ENCODE results near the gene BAK1. TPM values are rescaled to one million over a fixed set of nuclear protein-coding genes. Genes with fewer than 3 reads are reported as not detected.

BAK1 gene
- total and polyA plus RNA-seq, 2 of the 4 experiments (the other 2 are of a cell fraction): 12.0 to 19.0 TPM

- CTCF ChIA-PET: no interaction called here
- no TSS peak for BruUV-seq (replicated peaks)
- no peak for DNase-seq
Observed at GRCh38 chr6:33547499-33547898, 32.6 kb downstream of the BAK1 start.

More at GRCh38 chr6:33547499-33547898, 32.6 kb downstream of the BAK1 start:
- Histone ChIP-seq H3K4me1 (ENCODE audit: control insufficient read depth, insufficient read depth, low read length) (no peaks in the 10 kb centered on the region), H3K18ac (ENCODE audit: low read depth, low read length) (no peak overlapping the region), H3K27me3 (ENCODE audit: control insufficient read depth, insufficient read depth, low read length) (peaks cover 14% of the 10 kb centered on the region), H2BK15ac (ENCODE audit: low read depth, low read length) (no peak overlapping the region), H4K5ac (ENCODE audit: low read depth, low read length) (no peak overlapping the region), H3K79me1 (ENCODE audit: low read depth in 1 of 2, low read length in 2 of 2) (no peaks in the 10 kb centered on the region), H2BK120ac (ENCODE audit: low read depth, low read length) (no peak overlapping the region), H3K9me1 (ENCODE audit: insufficient read depth, low read length) (no peaks in the 10 kb centered on the region), H4K91ac (ENCODE audit: insufficient read depth, low read depth, low read length) (no peak overlapping the region), H3K56ac (ENCODE audit: extremely low read depth, insufficient read depth, low read length) (no peak overlapping the region), H3K23ac (ENCODE audit: low read depth, low read length) (no peak overlapping the region), H4K20me1 (ENCODE audit: insufficient read depth, low read length) (no peaks in the 10 kb centered on the region), H3K4me3 (ENCODE audit: insufficient read depth, low read depth, low read length) (no peak overlapping the region), H3K9me3 (ENCODE audit: control insufficient read depth, insufficient read depth, low read length) (no peaks in the 10 kb centered on the region), H2AK5ac (ENCODE audit: low read depth, low read length) (no peak overlapping the region), H3K9ac (ENCODE audit: low read depth, low read length) (no peak overlapping the region), H2BK20ac (ENCODE audit: low read depth, low read length) (no peak overlapping the region), H2AK9ac (replicated peaks; ENCODE audit: low read depth, low read length, poor library complexity) (no peak overlapping the region), H2AFZ (replicated peaks; ENCODE audit: low read length, poor library complexity) (peak overlapping the region; percentile 51), H3K36me3 (ENCODE audit: control insufficient read depth, insufficient read depth, low read length) (no peaks in the 10 kb centered on the region), H3K4ac (ENCODE audit: low read depth, low read length) (no peak overlapping the region), H3K27ac (ENCODE audit: insufficient read depth, low read length) (no peak overlapping the region), H3K4me2 (ENCODE audit: low read depth, low read length) (no peak overlapping the region), H2BK5ac (ENCODE audit: low read depth, low read length, poor library complexity, severe bottlenecking) (no peak overlapping the region), H3K14ac (replicated peaks; ENCODE audit: low read depth, low read length) (no peak overlapping the region), H4K8ac (ENCODE audit: low read depth in 2 of 2, low read length in 2 of 2) (no peak overlapping the region)
- 20% methylated on average over 1 of the region's 2 CpGs; no CpG with 5 or more reads in 1 of the 2 experiments for WGBS, 2 experiments (ENCODE audit: extremely low coverage in 2 of 2, insufficient read length in 1 of 2)
- dilution Hi-C loops (cut with HindIII; ENCODE audit: low sequenced_read_pairs, unreplicated experiment): no loop called here
- no peak for ATAC-seq (ENCODE audit: low read depth)
- no peak for TF ChIP-seq CHD1 (IDR thresholded peaks at IDR 0.05; ENCODE audit: low read depth, low read length)
- TF ChIP-seq RCOR1 (IDR thresholded peaks at IDR 0.05; ENCODE audit: insufficient replicate concordance, low read length): no peak
- TF ChIP-seq ELK1 (IDR thresholded peaks at IDR 0.05; ENCODE audit: borderline replicate concordance, low read depth, low read length): no peak
- no peak for TF ChIP-seq FOS (IDR thresholded peaks at IDR 0.05; ENCODE audit: low read depth, low read length)
- TF ChIP-seq USF2 (IDR thresholded peaks at IDR 0.05; ENCODE audit: low read depth, low read length): no peak
- TF ChIP-seq MAFK (IDR thresholded peaks at IDR 0.05; ENCODE audit: low read depth, low read length): no peak
- in situ Hi-C loops (cut with MboI; ENCODE audit: low sequenced_read_pairs): no loop called here
- intact Hi-C loops (cut with micrococcal nuclease): no loop called here
- POLR2A ChIA-PET (ENCODE audit: unreplicated experiment): no interaction called here
